Stimulated activated CD8-positive, alpha-beta memory T cell treated with anti-CD3 and anti-CD28 coated beads, Interleukin-7, amount 100 ng/mL, for 24 hours (primary cell): ENCODE results near the gene CACNG7.

Source experiments
- DNase-seq: peaks from one replicate; pipeline ENCODE4 v3.0.0-alpha.2; 2020; ENCODE audit warnings: low read depth

The CACNG7 gene

GRCh38 chr19:53983457-53984289, 74.6 kb downstream of the CACNG7 start:
- DNase-seq: no peak

DNA sequence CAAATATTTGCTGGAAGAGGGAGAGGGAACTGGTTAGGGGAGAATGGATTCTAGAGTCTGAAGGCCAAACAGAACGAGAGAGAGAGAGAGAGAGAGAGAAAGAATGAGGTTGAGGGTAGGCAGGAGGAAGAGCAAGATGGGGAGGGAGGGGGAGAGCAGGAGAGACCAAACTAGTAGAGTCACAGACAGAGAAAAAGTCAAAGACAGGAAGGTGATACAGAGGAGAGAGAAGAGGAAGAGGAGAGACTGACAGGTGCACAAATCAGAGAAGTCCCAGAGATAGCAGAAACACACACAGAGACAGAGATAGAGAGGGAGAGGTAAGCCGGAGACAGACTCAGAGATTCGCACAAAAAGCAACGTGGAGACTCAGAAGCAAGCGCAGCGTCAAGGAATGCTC, 76.8 kb downstream of the CACNG7 start:
- DNase-seq: no peak

DNA sequence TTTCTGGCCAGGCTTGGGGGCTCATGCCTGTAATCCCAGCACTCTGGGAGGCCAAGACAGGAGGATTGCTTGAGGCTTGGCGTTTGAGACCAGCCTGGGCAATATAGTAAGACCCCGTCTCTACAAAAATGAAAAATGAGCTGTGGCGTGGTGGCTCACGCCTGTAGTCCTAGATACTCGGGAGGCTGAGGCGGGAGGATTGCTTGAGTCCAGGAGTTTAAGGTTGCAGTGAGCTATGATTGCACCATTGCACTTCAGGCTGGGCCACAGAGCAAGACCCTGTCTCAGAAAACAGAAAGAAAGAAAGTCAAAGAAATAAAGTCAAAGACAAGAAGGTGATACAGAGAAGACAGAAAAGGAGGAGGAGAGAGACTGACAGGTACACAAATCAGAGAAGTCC, 79.9 kb downstream of the CACNG7 start:
- no peak for DNase-seq

GRCh38 chr19:53989600-53990533, 80.8 kb downstream of the CACNG7 start:
- DNase-seq: no peak

DNA sequence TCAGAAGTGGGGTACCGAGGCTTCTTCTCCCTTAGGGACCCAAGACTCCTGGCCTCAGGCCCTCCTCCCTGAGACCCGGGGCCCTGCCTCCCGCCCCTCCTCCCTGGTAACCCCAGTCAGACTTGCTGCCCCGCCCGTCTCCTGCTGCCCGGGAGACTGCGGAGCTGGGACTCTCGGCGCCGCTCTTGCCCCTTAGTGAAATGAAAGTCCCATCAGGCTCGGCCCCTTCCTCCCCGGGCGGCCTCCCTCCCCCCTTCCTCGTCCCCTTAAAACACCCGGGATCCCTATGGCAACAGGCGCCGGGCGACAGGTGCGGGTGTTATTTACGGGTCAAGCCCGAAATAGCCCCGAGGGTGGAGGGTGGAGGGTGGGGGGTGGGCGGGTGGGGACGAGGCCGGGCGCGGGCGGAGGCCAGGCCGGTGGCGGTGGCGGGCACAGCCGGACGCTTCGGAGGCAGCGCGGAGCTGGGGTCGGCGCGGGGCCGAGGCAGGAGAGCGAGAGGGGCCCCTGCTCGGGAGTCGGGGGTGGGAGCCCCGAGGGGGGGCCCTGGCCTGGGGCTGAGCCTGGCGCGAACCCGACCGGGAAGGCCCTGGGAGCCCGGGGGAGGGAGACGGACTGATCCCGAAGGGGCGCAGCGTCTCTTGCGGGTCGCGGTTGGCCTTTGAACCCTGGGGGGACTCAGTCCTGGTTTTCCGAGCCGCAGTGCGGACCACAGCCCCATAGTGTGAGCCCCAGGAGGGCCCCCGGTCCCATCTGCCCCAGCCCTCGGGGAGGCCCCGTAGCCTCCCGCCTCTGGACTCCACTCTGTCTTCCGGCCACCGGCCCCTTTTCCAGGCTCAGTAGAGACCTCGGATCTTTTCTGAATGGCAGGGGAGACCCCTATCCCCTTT, 82.4 kb downstream of the CACNG7 start, which contains the start of gene CACNG6:
Gene CACNG6, plus strand, starts transcription at position 414 of the 890 bp plus-strand sequence. CDS start 1,241 bp downstream, outside the sequence.
- DNase-seq: no peak

DNA sequence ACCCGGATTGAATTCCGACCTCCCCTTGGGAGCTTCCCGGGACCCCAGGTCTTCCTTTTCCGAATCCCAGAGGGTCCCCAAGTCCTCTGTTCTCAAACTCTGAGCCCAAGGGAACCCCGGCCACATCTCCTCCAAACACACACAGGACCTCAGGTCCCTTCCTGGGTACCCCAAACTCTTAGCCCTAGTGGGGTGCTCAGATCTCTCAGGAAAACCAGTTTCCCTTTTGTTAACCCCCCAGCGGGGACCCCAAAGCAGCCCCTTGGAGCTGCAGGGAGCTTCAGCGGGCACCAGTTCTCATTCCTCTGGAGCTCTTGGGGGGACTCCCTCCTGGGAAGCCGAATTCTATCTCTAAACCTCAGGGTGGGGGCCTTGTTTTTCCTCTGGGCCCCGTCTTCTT, 83.1 kb downstream of the CACNG7 start:
- DNase-seq: no peak

DNA sequence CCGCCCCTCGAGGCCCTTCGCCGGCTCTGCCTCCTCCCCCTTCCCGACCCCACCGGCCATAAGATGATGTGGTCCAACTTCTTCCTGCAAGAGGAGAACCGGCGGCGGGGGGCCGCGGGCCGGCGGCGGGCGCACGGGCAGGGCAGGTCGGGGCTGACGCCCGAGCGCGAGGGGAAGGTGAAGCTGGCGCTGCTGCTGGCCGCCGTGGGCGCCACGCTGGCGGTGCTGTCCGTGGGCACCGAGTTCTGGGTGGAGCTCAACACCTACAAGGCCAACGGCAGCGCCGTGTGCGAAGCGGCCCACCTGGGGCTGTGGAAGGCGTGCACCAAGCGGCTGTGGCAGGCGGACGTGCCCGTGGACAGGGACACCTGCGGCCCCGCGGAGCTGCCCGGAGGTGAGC, 83.7 kb downstream of the CACNG7 start:
- DNase-seq: no peak

DNA sequence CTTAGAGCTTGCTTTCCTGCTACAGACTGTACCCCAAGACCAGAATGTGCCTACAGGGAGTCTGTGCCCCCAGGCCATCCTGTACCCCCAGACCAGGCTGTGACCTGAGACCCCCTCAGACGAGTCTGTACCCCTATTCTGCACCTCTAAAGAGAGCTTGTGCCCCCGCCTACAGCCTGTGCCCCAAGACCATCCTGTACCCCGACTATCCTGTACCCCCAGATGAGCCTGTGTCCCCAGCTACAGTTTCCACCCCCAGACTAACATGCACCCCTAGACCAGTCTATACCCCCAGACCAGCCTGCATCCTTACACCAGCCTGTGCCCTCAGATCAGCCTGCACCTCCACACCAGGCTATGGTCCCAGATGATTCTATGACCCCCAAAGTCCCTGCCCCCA, 84.4 kb downstream of the CACNG7 start:
- no peak for DNase-seq
